HFFc6 (cell line): ENCODE measurements around the gene PMPCA. TPM values are rescaled to one million over a fixed set of nuclear protein-coding genes. Genes with fewer than 3 reads are reported as not detected.

Source experiments
- DNase-seq: peaks from one replicate; pipeline ENCODE4 v3.0.0-alpha.2; 2018
- H3K27ac Mint-ChIP-seq: 2 replicates; pipeline ENCODE4 v1.8.0; 2020; ENCODE audit warnings: mild to moderate bottlenecking, mixed read lengths
- H3K27me3 Mint-ChIP-seq: 2 replicates; pipeline ENCODE4 v1.8.0; 2021; ENCODE audit warnings: mild to moderate bottlenecking, moderate library complexity, mixed read lengths; ENCODE audit not compliant: insufficient read depth
- H3K36me3 Mint-ChIP-seq: 2 replicates; pipeline ENCODE4 v1.8.0; 2021; ENCODE audit warnings: low read depth, mixed read lengths
- H3K4me1 Mint-ChIP-seq: 2 replicates; pipeline ENCODE4 v1.8.0; 2020; ENCODE audit warnings: low read depth, mixed read lengths
- H3K4me3 Mint-ChIP-seq: 2 replicates; pipeline ENCODE4 v1.8.0; 2020; ENCODE audit warnings: mild to moderate bottlenecking, moderate library complexity, mixed read lengths
- H3K9me3 Mint-ChIP-seq: 2 replicates; pipeline ENCODE4 v1.8.0; 2020; ENCODE audit warnings: mild to moderate bottlenecking, mixed read lengths
- total RNA-seq, 6 experiments: library from RNA; stranded (reverse); fragmentation: NEBNext Ultra II Directional; extraction: Animal tissue kit (Norgen Biotek cat#: 25700); gene quantifications; 2 replicates in 1 of 6; 3 replicates in 5 of 6; pipeline ENCODE4 v1.2.3, GENCODE V29; 2021
- TF ChIP-seq, protein P1 (sequence below): fragments of 200-600 bp; sonication (generic); IDR thresholded peaks from 2 replicates; pipeline ENCODE4 v1.5.0; 2021; ENCODE audit warnings: antibody characterized with exemption, mild to moderate bottlenecking

The PMPCA gene
- total RNA-seq, 6 experiments from 2014 or later, result 69.1 to 81.0 (median 75.9) TPM

GRCh38 chr9:136437839-136438547 lies 27.5 kb downstream of the PMPCA start:
- H3K9me3 Mint-ChIP-seq, result no peaks in the 10 kb centered on the region
- no peak for DNase-seq
- TF ChIP-seq, protein P1, sequence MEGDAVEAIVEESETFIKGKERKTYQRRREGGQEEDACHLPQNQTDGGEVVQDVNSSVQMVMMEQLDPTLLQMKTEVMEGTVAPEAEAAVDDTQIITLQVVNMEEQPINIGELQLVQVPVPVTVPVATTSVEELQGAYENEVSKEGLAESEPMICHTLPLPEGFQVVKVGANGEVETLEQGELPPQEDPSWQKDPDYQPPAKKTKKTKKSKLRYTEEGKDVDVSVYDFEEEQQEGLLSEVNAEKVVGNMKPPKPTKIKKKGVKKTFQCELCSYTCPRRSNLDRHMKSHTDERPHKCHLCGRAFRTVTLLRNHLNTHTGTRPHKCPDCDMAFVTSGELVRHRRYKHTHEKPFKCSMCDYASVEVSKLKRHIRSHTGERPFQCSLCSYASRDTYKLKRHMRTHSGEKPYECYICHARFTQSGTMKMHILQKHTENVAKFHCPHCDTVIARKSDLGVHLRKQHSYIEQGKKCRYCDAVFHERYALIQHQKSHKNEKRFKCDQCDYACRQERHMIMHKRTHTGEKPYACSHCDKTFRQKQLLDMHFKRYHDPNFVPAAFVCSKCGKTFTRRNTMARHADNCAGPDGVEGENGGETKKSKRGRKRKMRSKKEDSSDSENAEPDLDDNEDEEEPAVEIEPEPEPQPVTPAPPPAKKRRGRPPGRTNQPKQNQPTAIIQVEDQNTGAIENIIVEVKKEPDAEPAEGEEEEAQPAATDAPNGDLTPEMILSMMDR, result no peak
- H3K27me3 Mint-ChIP-seq, result peaks cover 9% of the 10 kb centered on the region; the same call in 1 of the 2 replicates
- peak overlapping the region; percentile 93 for H3K4me3 Mint-ChIP-seq
- peak overlapping the region; percentile 71 for H3K27ac Mint-ChIP-seq
- peaks cover 17% of the 10 kb centered on the region for H3K36me3 Mint-ChIP-seq
- peaks cover 26% of the 10 kb centered on the region for H3K4me1 Mint-ChIP-seq

DNA sequence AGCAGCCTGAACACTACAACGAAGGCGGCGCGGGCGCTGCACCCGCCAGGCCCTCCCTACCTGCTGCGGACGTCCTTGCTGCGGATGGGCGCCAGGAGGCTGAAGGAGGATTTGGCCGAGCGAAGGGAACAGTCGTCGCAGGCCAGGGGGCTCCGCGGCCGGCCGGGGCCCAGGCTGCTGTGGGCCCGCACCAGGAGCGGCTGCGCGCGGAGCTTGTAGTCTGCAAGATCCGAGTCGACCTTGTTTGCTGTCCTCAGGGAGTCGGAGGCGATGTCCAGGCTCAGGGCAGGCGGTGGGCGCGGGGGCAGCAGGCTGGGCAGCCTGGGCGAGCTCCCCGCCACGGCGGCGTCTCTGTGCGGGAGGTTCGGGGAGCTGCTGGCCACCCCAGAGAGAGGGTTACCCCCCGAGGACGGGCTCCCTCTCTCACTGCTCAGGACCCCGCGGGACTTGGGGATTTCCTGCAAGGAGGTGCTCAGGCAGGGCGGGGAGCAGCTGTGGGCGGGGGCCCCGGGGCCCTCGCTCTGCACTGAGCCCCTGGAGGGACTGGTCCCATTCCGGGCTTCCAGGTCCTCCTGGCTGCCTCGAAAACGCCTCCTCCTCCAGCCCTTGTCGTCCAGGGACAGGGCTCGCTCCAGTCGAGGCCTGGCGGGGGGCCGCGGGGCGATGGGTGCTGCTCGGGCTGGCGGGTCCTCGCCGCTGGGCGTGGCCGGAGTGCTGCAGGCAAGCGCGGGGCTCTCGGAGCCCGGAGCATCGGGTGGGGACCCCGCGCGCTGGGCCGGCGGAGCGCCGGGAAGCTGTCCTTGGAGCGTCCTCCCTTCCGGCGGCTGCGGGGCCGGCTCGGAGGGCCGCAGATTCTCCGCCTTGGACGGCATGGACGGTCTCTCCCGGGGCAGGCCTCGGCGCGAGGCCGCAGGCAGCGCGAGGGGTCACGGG lies 28.4 kb downstream of the PMPCA start:
- peaks cover 26% of the 10 kb centered on the region for H3K4me1 Mint-ChIP-seq
- TF ChIP-seq, protein P1, result no peak
- peaks cover 7% of the 10 kb centered on the region; the same call in 1 of the 2 replicates for H3K27me3 Mint-ChIP-seq
- peak; percentile 19 for DNase-seq
- H3K4me3 Mint-ChIP-seq, result peak overlapping the region; percentile 93
- H3K27ac Mint-ChIP-seq, result peak overlapping the region; percentile 71; the same call in 1 of the 2 replicates
- no peaks in the 10 kb centered on the region for H3K9me3 Mint-ChIP-seq
- H3K36me3 Mint-ChIP-seq, result peaks cover 17% of the 10 kb centered on the region

GRCh38 chr9:136439481-136440408 lies 29.3 kb downstream of the PMPCA start, which contains the start of gene INPP5E:
Gene INPP5E (minus strand): TSS chr9:136439845. CDS start chr9:136439419, 426 bp downstream.
- DNase-seq, result peak; percentile 36
- H3K9me3 Mint-ChIP-seq, result no peaks in the 10 kb centered on the region
- peaks cover 17% of the 10 kb centered on the region for H3K36me3 Mint-ChIP-seq
- H3K27me3 Mint-ChIP-seq, result peaks cover 7% of the 10 kb centered on the region; the same call in 1 of the 2 replicates
- TF ChIP-seq, protein P1, result peak; percentile 76
- H3K4me3 Mint-ChIP-seq, result peak within 1 kb of the TSS; percentile 93
- H3K4me1 Mint-ChIP-seq, result peaks cover 26% of the 10 kb centered on the region
- peak within 1 kb of the TSS; percentile 29 for H3K27ac Mint-ChIP-seq

- no peaks in the 10 kb centered on the region for H3K9me3 Mint-ChIP-seq
- peak; percentile 11 for DNase-seq
- H3K27ac Mint-ChIP-seq, result 0 out of 2 replicates have a peak overlapping the region, but pooled peaks have one; percentile 60
- peaks cover 4% of the 10 kb centered on the region; the same call in 1 of the 2 replicates for H3K27me3 Mint-ChIP-seq
- H3K4me1 Mint-ChIP-seq, result peaks cover 25% of the 10 kb centered on the region
- H3K36me3 Mint-ChIP-seq, result peaks cover 12% of the 10 kb centered on the region
- H3K4me3 Mint-ChIP-seq, result no peak overlapping the region
- TF ChIP-seq, protein P1, result no peak
Measured at GRCh38 chr9:136441191-136441680, 30.8 kb downstream of the PMPCA start.
